ENCODE results near the gene FGFRL1.

The FGFRL1 gene

DNA sequence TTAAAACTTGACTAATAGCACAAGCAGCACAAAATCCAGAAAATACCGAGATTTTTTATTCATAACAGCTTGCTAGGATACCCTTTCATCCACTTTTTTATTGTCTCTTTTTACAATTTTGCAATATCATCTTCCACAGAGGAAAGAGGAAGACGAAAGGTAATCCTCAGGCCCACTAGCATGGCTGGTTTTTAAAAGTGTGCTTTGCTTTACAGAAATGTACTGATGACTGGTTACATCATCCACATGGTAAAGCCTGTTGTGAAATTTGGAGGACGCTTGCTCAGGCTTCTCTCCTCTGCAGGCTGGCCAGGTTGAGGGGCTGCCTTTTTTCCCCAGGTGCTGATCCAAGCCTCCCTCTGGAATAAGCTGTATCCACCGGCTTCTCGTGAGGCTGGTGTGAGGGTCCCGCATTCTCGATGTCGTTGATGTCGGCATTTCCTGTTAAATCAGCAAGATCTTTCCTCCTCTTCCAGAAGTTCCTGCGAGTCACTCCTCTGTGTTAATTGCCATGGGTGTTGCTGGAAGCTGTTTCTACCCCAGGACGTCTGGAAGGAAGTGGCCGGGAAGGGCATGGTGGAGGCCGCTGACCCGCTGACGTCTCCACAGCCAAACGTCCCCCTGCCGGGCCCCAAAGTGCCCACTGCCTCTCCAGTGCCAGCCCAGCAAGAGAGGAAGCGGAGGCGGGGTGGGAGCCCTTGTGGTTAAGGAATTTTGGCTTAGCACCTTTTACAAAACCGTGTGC is 32.3 kb upstream of the FGFRL1 start:
- peak; percentile 43 for DNase-seq (ENCODE audit: low read depth)
- TF ChIP-seq, protein P1, sequence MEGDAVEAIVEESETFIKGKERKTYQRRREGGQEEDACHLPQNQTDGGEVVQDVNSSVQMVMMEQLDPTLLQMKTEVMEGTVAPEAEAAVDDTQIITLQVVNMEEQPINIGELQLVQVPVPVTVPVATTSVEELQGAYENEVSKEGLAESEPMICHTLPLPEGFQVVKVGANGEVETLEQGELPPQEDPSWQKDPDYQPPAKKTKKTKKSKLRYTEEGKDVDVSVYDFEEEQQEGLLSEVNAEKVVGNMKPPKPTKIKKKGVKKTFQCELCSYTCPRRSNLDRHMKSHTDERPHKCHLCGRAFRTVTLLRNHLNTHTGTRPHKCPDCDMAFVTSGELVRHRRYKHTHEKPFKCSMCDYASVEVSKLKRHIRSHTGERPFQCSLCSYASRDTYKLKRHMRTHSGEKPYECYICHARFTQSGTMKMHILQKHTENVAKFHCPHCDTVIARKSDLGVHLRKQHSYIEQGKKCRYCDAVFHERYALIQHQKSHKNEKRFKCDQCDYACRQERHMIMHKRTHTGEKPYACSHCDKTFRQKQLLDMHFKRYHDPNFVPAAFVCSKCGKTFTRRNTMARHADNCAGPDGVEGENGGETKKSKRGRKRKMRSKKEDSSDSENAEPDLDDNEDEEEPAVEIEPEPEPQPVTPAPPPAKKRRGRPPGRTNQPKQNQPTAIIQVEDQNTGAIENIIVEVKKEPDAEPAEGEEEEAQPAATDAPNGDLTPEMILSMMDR (conservative IDR thresholded peaks at IDR 0.05; ENCODE audit: low read length) = no peak
- H3K4me3 ChIP-seq (ENCODE audit: low read length) = no peak overlapping the region

DNA sequence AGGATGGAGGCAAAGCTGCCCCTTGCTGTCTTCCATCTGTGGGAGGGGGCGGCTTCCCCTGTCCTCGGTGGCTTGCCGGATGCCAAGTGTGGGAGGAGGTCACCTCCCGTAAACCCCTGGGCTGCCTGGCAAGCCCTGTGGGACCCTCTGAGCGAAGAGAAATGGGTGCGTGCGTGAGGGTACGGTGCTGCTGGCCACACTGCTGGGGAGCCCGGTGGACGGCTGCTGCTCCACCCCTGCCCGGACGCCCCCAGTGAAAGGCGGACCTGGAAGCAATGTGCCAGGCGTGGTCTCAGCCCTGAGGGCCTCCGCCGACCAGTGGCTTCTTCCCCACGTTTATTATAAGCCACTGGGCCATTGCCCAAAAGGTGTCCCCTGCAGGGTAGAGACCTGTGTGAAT is 29.1 kb upstream of the FGFRL1 start:
- no peak overlapping the region for H3K4me3 ChIP-seq (ENCODE audit: low read length)
- DNase-seq (ENCODE audit: low read depth) = no peak
- TF ChIP-seq, protein P1 (conservative IDR thresholded peaks at IDR 0.05; ENCODE audit: low read length) = no peak

DNA sequence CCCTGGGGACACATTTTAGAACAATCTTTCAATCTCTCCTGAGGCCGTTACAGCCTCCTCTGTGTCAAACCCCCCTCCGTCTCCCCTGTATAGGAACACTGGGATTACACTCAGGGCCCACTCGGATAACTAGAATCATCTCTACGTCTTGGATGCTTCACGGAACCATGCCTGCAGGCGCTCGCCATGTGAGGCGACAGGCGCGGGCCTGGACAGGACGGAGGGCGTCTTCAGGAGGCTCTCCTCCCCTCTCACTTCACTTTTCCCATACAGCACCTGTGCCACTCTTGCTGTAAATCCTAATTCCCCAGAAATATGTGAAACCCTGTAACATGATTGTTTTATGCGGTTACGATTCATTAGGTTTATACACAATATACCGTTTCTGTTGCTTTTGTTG is 28.6 kb upstream of the FGFRL1 start:
- no peak for DNase-seq (ENCODE audit: low read depth)
- H3K4me3 ChIP-seq (ENCODE audit: low read length) = no peak overlapping the region
- TF ChIP-seq, protein P1 (conservative IDR thresholded peaks at IDR 0.05; ENCODE audit: low read length) = no peak

DNA sequence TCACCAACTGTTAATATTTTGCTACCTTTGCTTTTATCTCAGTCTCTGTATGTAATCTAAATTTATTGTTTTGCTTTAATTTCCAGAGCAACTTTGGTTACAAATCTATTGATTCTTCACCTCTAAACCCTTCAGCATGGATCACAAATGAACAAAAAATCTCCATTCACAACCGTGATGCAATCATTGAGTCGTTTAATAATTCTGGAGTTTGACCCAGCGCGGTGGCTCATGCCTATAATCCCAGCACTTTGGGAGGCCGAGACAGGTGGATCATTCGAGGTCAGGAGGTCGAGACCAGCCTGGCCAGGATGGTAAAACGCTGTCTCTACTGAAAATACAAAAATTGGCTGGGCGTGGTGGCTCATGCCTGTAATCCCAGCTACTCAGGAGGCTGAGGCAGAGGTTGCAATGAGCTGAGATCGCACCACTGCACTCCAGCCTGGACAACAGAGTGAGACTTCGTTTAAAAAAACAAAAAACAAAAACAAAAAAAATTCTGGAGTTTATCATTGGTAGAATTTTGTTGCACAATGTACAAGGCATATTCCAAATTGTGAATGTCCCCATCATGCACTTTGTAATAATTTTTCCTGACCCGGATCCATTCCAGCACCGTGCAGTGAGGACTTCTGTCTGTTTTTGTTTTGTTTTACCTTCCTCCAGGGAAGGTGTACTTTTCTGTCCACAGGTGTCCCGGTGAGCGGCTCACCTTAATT is 26.9 kb upstream of the FGFRL1 start:
- H3K4me3 ChIP-seq (ENCODE audit: low read length) = peak overlapping the region; percentile 38
- TF ChIP-seq, protein P1 (conservative IDR thresholded peaks at IDR 0.05; ENCODE audit: low read length) = no peak
- no peak for DNase-seq (ENCODE audit: low read depth)

DNA sequence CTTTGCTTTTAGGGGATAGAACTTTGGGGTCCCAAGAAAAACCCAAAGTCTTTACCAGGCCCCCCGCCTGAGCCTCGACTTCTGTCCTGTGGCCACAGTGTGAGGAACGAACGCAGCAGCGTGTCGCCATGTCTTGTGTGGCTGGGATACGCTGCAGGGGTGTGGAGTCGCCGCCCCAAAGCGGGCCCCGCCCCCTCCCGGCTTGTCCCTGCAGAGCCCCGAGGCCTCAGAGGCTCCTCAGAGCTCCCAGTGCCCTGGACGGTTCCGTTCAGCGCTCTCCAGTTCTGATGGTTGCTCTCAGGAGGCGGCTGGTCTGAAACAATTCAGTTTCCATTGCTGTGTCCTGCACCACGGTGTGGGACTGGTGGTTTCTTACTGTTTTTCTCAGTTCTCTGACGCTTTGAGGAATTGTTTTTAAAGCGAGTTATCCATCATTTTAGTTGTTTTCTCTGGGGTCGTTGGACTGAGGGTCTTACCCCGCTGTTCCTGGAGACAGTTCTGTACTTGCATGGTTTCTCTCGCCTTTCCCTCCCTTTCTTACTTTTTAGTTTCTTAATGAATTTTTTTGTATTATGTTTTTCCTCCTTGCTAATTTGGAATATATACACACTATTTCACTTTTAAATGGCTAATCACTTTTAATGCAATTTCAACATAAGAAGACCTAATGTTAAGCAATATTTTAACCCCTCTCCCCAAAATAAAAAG is 26.1 kb upstream of the FGFRL1 start:
- TF ChIP-seq, protein P1 (conservative IDR thresholded peaks at IDR 0.05; ENCODE audit: low read length) = no peak
- peak; percentile 48 for DNase-seq (ENCODE audit: low read depth)
- H3K4me3 ChIP-seq (ENCODE audit: low read length) = peak overlapping the region; percentile 38

DNA sequence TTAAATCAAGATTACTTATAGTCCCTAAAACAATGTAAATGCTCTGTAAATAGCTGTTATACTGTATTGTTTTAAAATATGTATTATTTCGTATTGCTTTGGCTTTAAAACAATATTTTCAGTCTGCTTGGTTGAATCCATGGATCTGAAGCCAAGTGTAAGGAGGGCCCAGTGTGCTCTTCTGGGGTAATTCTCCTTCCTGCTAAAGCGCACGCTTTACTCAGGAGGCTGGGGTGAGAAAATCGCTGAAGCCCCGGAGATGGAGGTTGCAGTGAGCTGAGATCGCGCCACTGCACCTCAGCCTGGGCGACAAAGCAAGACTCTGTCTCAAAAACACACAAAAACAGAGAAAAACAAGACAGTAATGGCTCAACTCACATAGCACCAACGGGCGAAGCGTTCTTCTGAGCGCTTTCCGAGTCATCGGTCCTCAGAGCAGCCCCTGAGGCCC is 25.0 kb upstream of the FGFRL1 start:
- H3K4me3 ChIP-seq (ENCODE audit: low read length) = peak overlapping the region; percentile 83
- peak; percentile 10 for DNase-seq (ENCODE audit: low read depth)
- TF ChIP-seq, protein P1 (conservative IDR thresholded peaks at IDR 0.05; ENCODE audit: low read length) = no peak
